Neuronal stem cell (in vitro differentiated cells): Measurements from ENCODE around the gene METTL23.
A peak's percentile ranks its signal among the peaks of the same experiment; 100 is the strongest.
"Not testable (repeated sequence)": the region's sequence is repeated elsewhere in the genome, so short reads cannot be mapped to it uniquely, and the experiment has no call there.

Experiments
- DNase-seq: peaks from one replicate; pipeline ENCODE4 v3.0.0-alpha.2; 2013; ENCODE audit warnings: low spot score
- H2AFZ ChIP-seq: one replicate; pipeline ENCODE4 v1.6.1; 2013; ENCODE audit warnings: mild to moderate bottlenecking, low read length, inconsistent platforms
- H2AK5ac ChIP-seq: 2 replicates; pipeline ENCODE4 v1.6.1; 2013; ENCODE audit warnings: low read depth, mild to moderate bottlenecking, inconsistent platforms, low read length, moderate library complexity, mixed read lengths
- H2BK120ac ChIP-seq: 2 replicates; pipeline ENCODE4 v1.6.1; 2013; ENCODE audit warnings: low read depth, mild to moderate bottlenecking, inconsistent platforms, low read length, moderate library complexity, mixed read lengths
- H2BK12ac ChIP-seq: one replicate; pipeline ENCODE4 v1.6.1; 2013; ENCODE audit warnings: low read length, inconsistent platforms
- H2BK15ac ChIP-seq: 2 replicates; pipeline ENCODE4 v1.6.1; 2013; ENCODE audit warnings: mild to moderate bottlenecking, low read length, inconsistent platforms, mixed read lengths
- H2BK5ac ChIP-seq: one replicate; pipeline ENCODE4 v1.6.1; 2013; ENCODE audit warnings: inconsistent platforms, mild to moderate bottlenecking, low read length, moderate library complexity
- H3K14ac ChIP-seq: one replicate; pipeline ENCODE4 v1.6.1; 2013; ENCODE audit warnings: low read length, inconsistent platforms
- H3K18ac ChIP-seq: 2 replicates; pipeline ENCODE4 v1.6.1; 2013; ENCODE audit warnings: low read length, inconsistent platforms
- H3K23ac ChIP-seq: 2 replicates; pipeline ENCODE4 v1.6.1; 2013; ENCODE audit warnings: low read depth, mild to moderate bottlenecking, mixed read lengths, low read length, inconsistent platforms; ENCODE audit not compliant: poor library complexity
- H3K27ac ChIP-seq: replicated peaks from 3 replicates; pipeline ENCODE4 v1.5.1; 2013; ENCODE audit warnings: low read length, inconsistent platforms
- H3K27me3 ChIP-seq, 3 experiments: 2 replicates each; pipeline ENCODE4 v1.6.1; 2013; ENCODE audit warnings: low read length in 3 of 3, mild to moderate bottlenecking in 2 of 3, inconsistent platforms in 1 of 3, low read depth in 1 of 3, mixed read lengths in 1 of 3, moderate library complexity in 1 of 3; ENCODE audit not compliant: control insufficient read depth in 3 of 3, insufficient read depth in 3 of 3
- H3K36me3 ChIP-seq, 2 donors: replicated peaks in 1 of 2; 2 replicates each; pipeline ENCODE4 v1.6.1; 2013; ENCODE audit warnings: low read length in 2 of 2; ENCODE audit not compliant: control insufficient read depth in 2 of 2, insufficient read depth in 2 of 2
- H3K4ac ChIP-seq: 2 replicates; pipeline ENCODE4 v1.6.1; 2013; ENCODE audit warnings: inconsistent platforms, mild to moderate bottlenecking, low read length, moderate library complexity
- H3K4me1 ChIP-seq, 2 donors: 1 replicate in 1 of 2; 2 replicates in 1 of 2; pipeline ENCODE4 v1.6.1; 2013; ENCODE audit warnings: low read length in 2 of 2, low read depth in 1 of 2; ENCODE audit not compliant: control insufficient read depth in 2 of 2, insufficient read depth in 1 of 2
- H3K4me2 ChIP-seq: one replicate; pipeline ENCODE4 v1.6.1; 2013; ENCODE audit warnings: mild to moderate bottlenecking, low read length, inconsistent platforms; ENCODE audit not compliant: insufficient read depth, poor library complexity, severe bottlenecking
- H3K4me3 ChIP-seq, 2 donors: 2 replicates each; pipeline ENCODE4 v1.5.1; 2013; ENCODE audit warnings: low read length in 2 of 2, mild to moderate bottlenecking in 2 of 2, inconsistent platforms in 1 of 2, moderate library complexity in 1 of 2
- H3K79me1 ChIP-seq: one replicate; pipeline ENCODE4 v1.6.1; 2013; ENCODE audit warnings: low read depth, mild to moderate bottlenecking, inconsistent platforms, low read length, moderate library complexity
- H3K9ac ChIP-seq: one replicate; pipeline ENCODE4 v1.6.1; 2013; ENCODE audit warnings: mild to moderate bottlenecking, low read depth, low read length, inconsistent platforms; ENCODE audit not compliant: poor library complexity
- H3K9me3 ChIP-seq, 2 donors: replicated peaks in 1 of 2; 2 replicates each; pipeline versions ENCODE3 to v1.6.1; 2013; ENCODE audit warnings: low read length in 2 of 2, mild to moderate bottlenecking in 2 of 2, inconsistent platforms in 1 of 2, low read depth in 1 of 2, mixed read lengths in 1 of 2, moderate library complexity in 1 of 2; ENCODE audit not compliant: control insufficient read depth in 2 of 2, insufficient read depth in 1 of 2
- H4K8ac ChIP-seq: one replicate; pipeline ENCODE4 v1.6.1; 2013; ENCODE audit warnings: low read depth, mild to moderate bottlenecking, inconsistent platforms, low read length, moderate library complexity
- H4K91ac ChIP-seq: one replicate; pipeline ENCODE4 v1.6.1; 2013; ENCODE audit warnings: low read length, low read depth, mild to moderate bottlenecking, inconsistent platforms; ENCODE audit not compliant: poor library complexity
- WGBS, 2 donors: extraction: QIAGEN DNeasy Blood & Tissue Kit; methylation state at CpG; one replicate each; pipeline ENCODE4 v1.1.7; 2013; ENCODE audit warnings: missing lambda C conversion rate in 2 of 2, mixed read lengths in 1 of 2; ENCODE audit not compliant: insufficient read length in 2 of 2, insufficient replicate concordance in 1 of 2; ENCODE audit errors: extremely low coverage in 2 of 2; 5-methylcytosine and 5-hydroxymethylcytosine counted together

The METTL23 gene

DNA sequence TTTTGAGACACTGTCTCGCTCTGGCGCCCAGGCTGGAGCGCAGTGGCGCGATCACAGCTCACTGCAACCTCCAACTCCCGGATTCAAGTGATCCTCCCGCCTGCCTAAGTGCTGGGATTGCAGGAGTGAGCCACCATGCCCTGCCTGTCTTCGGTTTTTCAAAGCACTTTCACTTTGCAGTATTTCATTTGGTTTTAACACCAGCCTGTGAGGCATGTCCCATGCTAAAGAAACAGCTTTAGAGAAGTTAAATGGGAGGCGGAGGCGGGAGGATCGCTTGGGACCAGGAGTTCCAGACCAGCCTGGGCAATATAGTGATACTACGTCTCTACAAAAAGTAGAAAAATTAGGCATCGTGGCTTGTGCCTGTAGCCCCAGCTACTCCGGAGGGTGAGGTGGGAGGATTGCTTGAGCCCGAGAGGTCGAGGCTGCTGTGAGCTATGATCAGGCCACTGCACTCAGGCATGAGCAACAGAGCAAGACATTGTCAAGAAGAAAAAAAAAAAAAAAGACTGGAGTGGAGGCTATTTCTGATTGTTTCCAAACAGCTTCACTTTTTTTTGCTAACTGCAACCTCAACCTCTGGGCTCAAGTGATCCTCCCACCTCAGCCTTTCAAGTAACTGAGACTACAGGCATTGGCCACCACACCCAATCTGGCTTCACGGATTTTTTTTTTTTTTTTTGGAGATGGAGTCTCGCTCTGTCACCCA, 1.3 kb downstream of the METTL23 start:
- no peak overlapping the region for H3K27ac ChIP-seq
- no peak for DNase-seq
- WGBS, 2 donors: no CpG with 5 or more reads among the region's 18 CpGs

DNA sequence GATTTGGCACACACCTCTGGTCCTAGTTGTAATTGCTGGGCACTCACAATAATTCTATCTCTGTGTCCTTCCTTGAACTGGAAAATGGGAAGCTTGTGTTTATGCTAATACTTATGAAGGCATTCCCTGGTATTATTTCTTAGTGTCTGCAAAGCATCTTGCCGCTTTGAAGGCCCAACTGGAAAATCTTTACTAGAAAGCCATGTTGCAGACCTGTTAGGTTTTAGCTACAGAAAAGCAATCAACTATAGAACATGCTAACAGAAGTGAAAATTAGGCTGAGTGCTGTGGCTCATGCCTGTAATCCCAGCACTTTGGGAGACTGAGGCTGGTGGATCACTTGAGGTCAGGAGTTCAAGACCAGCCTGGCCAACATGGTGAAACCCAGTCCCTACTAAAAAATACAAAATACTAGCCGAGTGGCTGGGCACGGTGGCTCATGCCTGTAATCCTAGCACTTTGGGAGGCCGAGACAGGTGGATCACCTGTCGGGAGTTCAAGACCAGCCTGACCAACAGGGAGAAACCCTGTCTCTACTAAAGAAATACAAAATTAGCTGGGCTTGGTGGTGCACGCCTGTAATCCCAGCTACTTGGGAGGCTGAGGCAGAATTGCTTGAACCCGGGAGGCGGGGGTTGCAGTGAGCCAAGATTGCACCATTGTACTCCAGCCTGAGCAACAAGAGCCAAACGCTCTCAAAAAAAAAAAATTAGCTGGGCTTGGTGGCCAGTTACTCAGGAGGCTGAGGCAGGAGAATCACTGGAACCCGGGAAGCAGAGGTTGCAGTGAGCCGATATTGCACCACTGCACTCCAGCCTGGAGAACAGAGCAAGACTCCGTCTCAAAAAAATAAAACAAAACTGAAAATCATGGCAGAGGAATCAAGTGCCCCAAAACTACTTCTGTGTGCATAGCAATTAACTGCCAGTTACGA, 5.4 kb downstream of the METTL23 start:
- not testable (repeated sequence) for H3K4me2 ChIP-seq, H2AK5ac ChIP-seq, H2AFZ ChIP-seq, H3K9ac ChIP-seq, H3K9me3 ChIP-seq, H2BK120ac ChIP-seq, H2BK12ac ChIP-seq, H4K91ac ChIP-seq, H2BK15ac ChIP-seq, H2BK5ac ChIP-seq, H3K18ac ChIP-seq, H3K4ac ChIP-seq, H3K4me3 ChIP-seq, H3K23ac ChIP-seq, H3K27ac ChIP-seq, H4K8ac ChIP-seq, H3K79me1 ChIP-seq, H3K14ac ChIP-seq, H3K27me3 ChIP-seq, DNase-seq
- Histone ChIP-seq H3K4me1 (peaks cover 8 to 29% of the 10 kb centered on the region in 2 donors), H3K36me3 (peaks cover 17 to 72% of the 10 kb centered on the region in 2 donors)
- no CpG with 5 or more reads among the region's 13 CpGs for WGBS, 2 donors

More for the DNA sequence above, 1.3 kb downstream of the METTL23 start:
- Histone ChIP-seq H3K9ac (peak overlapping the region; percentile 7), H3K18ac (no peak overlapping the region), H3K14ac (no peak overlapping the region), H3K4ac (no peak overlapping the region), H3K4me2 (no peak overlapping the region), H2BK15ac (no peak overlapping the region), H2BK5ac (no peak overlapping the region), H3K79me1 (peaks cover 6% of the 10 kb centered on the region), H3K27me3 (no peaks in the 10 kb centered on the region), H3K4me3 (peak overlapping the region in 1 of 2 donors; percentile 100), H4K8ac (no peak overlapping the region), H2AK5ac (no peak overlapping the region), H3K9me3 (no peaks in the 10 kb centered on the region), H3K4me1 (peaks cover 5 to 11% of the 10 kb centered on the region in 2 donors), H3K23ac (peak overlapping the region; percentile 8), H2AFZ (no peak overlapping the region), H2BK12ac (no peak overlapping the region), H3K36me3 (peaks cover 9 to 59% of the 10 kb centered on the region in 2 donors), H4K91ac (no peak overlapping the region), H2BK120ac (no peak overlapping the region)

DNA sequence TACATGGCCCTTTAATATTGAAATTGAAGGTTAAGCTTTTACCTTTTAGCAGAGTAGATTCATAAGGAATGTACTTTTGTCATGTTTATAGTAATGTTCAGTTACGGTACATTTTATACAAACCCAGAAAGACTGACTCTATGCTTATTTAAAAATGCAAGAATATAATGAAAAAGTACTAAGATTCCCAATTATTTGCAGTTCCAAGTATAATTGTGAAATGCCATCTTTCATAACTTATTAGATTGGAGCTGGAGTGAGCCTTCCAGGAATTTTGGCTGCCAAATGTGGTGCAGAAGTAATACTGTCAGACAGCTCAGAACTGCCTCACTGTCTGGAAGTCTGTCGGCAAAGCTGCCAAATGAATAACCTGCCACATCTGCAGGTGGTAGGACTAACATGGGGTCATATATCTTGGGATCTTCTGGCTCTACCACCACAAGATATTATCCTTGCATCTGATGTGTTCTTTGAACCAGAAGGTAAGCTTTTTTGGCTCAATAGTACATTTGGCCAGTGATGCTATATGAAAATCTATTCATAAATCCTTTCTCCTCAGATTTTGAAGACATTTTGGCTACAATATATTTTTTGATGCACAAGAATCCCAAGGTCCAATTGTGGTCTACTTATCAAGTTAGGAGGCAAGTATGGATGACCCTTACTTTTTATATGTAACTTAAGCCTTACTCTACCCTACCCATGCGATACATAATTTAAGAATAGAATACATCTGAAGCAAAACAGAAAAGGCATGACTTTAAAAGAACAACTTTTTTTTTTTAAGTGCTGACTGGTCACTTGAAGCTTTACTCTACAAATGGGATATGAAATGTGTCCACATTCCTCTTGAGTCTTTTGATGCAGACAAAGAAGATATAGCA, 6.3 kb downstream of the METTL23 start:
- no CpG with 5 or more reads among the region's 3 CpGs for whole genome bisulfite sequencing, 2 donors
- H3K4me1 ChIP-seq: peaks cover 6 to 24% of the 10 kb centered on the region in 2 donors
- H3K4me2 ChIP-seq: no peak overlapping the region
- no peak overlapping the region for H3K9ac ChIP-seq
- H2BK5ac ChIP-seq: no peak overlapping the region
- H4K8ac ChIP-seq: no peak overlapping the region
- H4K91ac ChIP-seq: no peak overlapping the region
- peaks cover 5% of the 10 kb centered on the region for H3K79me1 ChIP-seq
- H2BK120ac ChIP-seq: no peak overlapping the region
- H3K27me3 ChIP-seq: no peaks in the 10 kb centered on the region
- H3K18ac ChIP-seq: no peak overlapping the region
- no peak overlapping the region for H3K4ac ChIP-seq
- no peak overlapping the region for H2AFZ ChIP-seq
- no peak overlapping the region for H2BK15ac ChIP-seq
- H3K14ac ChIP-seq: no peak overlapping the region
- H3K36me3 ChIP-seq: peaks cover 17 to 69% of the 10 kb centered on the region in 2 donors
- H3K23ac ChIP-seq: no peak overlapping the region
- no peak overlapping the region for H2AK5ac ChIP-seq
- DNase-seq: no peak
- H2BK12ac ChIP-seq: no peak overlapping the region
- H3K4me3 ChIP-seq: peak overlapping the region in 1 of 2 donors; percentile 89
- no peaks in the 10 kb centered on the region for H3K9me3 ChIP-seq
- no peak overlapping the region for H3K27ac ChIP-seq
